Subcutaneous abdominal adipose tissue (tissue), 5 donors: ENCODE measurements around the gene LTBP1.
"Not testable (repeated sequence)": the region's sequence is repeated elsewhere in the genome, so short reads cannot be mapped to it uniquely, and the experiment has no call there.

ENCODE experiments used
- H3K27ac ChIP-seq: one replicate; pipeline ENCODE4 v1.7.0; 2013; ENCODE audit warnings: low read depth, mild to moderate bottlenecking, inconsistent platforms, low read length, moderate library complexity
- H3K27me3 ChIP-seq, 5 donors: one replicate each; pipeline ENCODE4 v1.7.0; 2013; ENCODE audit warnings: low read length in 5 of 5, inconsistent platforms in 1 of 5; ENCODE audit not compliant: control insufficient read depth in 5 of 5, insufficient read depth in 4 of 5
- H3K36me3 ChIP-seq, 5 donors: one replicate each; pipeline ENCODE4 v1.7.0; 2013; ENCODE audit warnings: low read length in 5 of 5; ENCODE audit not compliant: control insufficient read depth in 5 of 5, insufficient read depth in 5 of 5
- H3K4me1 ChIP-seq, 5 donors: one replicate each; pipeline ENCODE4 v1.7.0; 2013; ENCODE audit warnings: low read length in 5 of 5, mild to moderate bottlenecking in 3 of 5, moderate library complexity in 1 of 5; ENCODE audit not compliant: control insufficient read depth in 5 of 5, insufficient read depth in 5 of 5
- H3K4me3 ChIP-seq, 5 donors: one replicate each; pipeline ENCODE4 v1.7.0; 2013; ENCODE audit warnings: low read length in 5 of 5, low read depth in 1 of 5
- H3K9ac ChIP-seq, 5 donors: one replicate each; pipeline ENCODE4 v1.7.0; 2013; ENCODE audit warnings: low read length in 5 of 5, mild to moderate bottlenecking in 4 of 5, moderate library complexity in 3 of 5
- H3K9me3 ChIP-seq, 5 donors: one replicate each; pipeline ENCODE4 v1.7.0; 2013; ENCODE audit warnings: low read length in 5 of 5; ENCODE audit not compliant: control insufficient read depth in 5 of 5
- donor health status: healthy.
- donor health status: healthy.
- donor health status: healthy.
- donor health status: healthy.
- donor health status: healthy.

LTBP1 gene

DNA sequence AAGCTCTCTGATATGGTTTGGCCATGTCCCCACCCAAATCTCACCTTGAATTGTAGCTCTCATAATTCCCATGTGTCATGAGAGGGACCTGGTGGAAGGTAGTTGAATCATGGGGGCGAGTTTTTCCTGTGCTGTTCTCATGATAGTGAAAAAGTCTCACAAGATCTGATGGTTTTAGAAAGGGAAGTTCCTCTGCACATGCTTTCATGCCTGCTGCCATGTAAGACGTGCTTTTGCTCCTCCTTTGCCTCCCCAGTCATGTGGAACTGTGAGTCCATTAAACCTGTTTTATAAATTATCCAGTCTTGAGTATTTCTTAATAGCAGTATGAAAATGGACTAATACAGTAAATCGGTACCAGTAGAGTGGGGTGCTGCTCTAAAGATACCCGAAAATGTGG, 34.9 kb downstream of the LTBP1 start:
- Histone ChIP-seq H3K36me3 (no peaks in the 10 kb centered on the region), H3K9ac (no peak overlapping the region), H3K4me3 (no peak overlapping the region), H3K4me1 (peaks cover 0 to 10% (median 6%) of the 10 kb centered on the region in 5 donors), H3K9me3 (no peaks in the 10 kb centered on the region), H3K27ac (no peak overlapping the region), H3K27me3 (no peaks in the 10 kb centered on the region)

- not testable (repeated sequence) for H3K4me1 ChIP-seq, H3K27me3 ChIP-seq, H3K9me3 ChIP-seq, H3K27ac ChIP-seq, H3K36me3 ChIP-seq, H3K9ac ChIP-seq, H3K4me3 ChIP-seq
These were observed 36.6 kb downstream of the LTBP1 start for GRCh38 chr2:32983193-32983924.

GRCh38 chr2:32986480-32986879, 39.7 kb downstream of the LTBP1 start:
- Histone ChIP-seq H3K27ac (no peak overlapping the region), H3K9me3 (peaks cover 0 to 4% (median 0%) of the 10 kb centered on the region in 5 donors), H3K4me1 (no peaks in the 10 kb centered on the region), H3K9ac (no peak overlapping the region), H3K4me3 (no peak overlapping the region), H3K27me3 (no peaks in the 10 kb centered on the region), H3K36me3 (no peaks in the 10 kb centered on the region)

DNA sequence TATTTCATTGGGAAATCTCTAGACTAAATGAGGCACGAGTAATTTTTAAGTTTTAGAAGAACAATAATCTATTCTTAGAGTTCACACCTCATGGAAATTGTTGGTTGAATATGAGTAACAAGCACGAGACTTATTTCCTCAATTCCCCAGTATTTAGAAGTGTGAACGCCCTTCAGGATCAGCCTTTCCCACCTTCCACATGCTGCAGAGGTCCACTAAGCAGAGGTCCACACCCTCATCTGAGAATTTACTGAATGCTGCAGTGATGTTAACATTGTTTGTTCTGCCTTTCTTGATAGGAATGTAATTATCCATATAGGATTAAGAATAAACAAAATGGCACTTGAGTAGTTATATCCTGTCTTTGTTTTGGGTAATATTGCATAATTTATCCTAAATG, 41.8 kb downstream of the LTBP1 start:
- Histone ChIP-seq H3K27me3 (no peaks in the 10 kb centered on the region), H3K4me1 (peaks cover 0 to under 1% (median 0%) of the 10 kb centered on the region in 5 donors), H3K4me3 (no peak overlapping the region), H3K36me3 (no peaks in the 10 kb centered on the region), H3K9me3 (peaks cover 0 to 4% (median 0%) of the 10 kb centered on the region in 5 donors), H3K27ac (no peak overlapping the region), H3K9ac (no peak overlapping the region)

DNA sequence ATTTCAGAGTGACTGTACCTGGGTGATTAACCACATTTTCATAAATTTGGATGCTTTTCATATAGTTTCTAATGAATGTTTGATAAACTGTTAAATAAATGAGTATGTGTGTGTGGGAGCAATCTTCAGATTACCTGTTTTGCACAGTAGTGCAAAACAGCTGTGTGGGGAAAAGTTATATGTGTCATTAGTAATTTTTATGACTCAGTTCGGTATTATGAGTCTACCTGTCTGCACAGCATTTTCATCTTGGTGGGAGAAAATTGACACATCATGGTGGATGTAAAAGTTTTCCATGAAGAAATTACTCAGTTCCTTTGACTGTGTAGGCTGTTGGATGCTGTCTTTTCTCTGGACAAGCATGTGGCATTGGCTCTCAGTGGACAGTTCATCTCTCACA, 43.8 kb downstream of the LTBP1 start:
- no peak overlapping the region for H3K4me3 ChIP-seq
- H3K27ac ChIP-seq = no peak overlapping the region
- peaks cover 0 to 2% (median 0%) of the 10 kb centered on the region in 5 donors for H3K4me1 ChIP-seq
- H3K36me3 ChIP-seq = no peaks in the 10 kb centered on the region
- no peak overlapping the region for H3K9ac ChIP-seq
- H3K9me3 ChIP-seq = peaks cover 0 to 4% (median 0%) of the 10 kb centered on the region in 5 donors
- no peaks in the 10 kb centered on the region for H3K27me3 ChIP-seq

GRCh38 chr2:32991091-32991845, 44.5 kb downstream of the LTBP1 start:
- Histone ChIP-seq H3K27ac (no peak overlapping the region), H3K27me3 (no peaks in the 10 kb centered on the region), H3K9ac (no peak overlapping the region), H3K4me3 (no peak overlapping the region), H3K36me3 (no peaks in the 10 kb centered on the region), H3K4me1 (peaks cover 0 to 2% (median 0%) of the 10 kb centered on the region in 5 donors), H3K9me3 (peaks cover 0 to 4% (median 0%) of the 10 kb centered on the region in 5 donors)

- no peak overlapping the region for H3K27ac ChIP-seq
- peaks cover 0 to 2% (median 0%) of the 10 kb centered on the region in 5 donors for H3K4me1 ChIP-seq
- peaks cover 0 to 4% (median 0%) of the 10 kb centered on the region in 5 donors for H3K9me3 ChIP-seq
- no peaks in the 10 kb centered on the region for H3K36me3 ChIP-seq
- H3K4me3 ChIP-seq = no peak overlapping the region
- H3K9ac ChIP-seq = no peak overlapping the region
- no peaks in the 10 kb centered on the region for H3K27me3 ChIP-seq
These were observed 46.3 kb downstream of the LTBP1 start for GRCh38 chr2:32993005-32993539.

DNA sequence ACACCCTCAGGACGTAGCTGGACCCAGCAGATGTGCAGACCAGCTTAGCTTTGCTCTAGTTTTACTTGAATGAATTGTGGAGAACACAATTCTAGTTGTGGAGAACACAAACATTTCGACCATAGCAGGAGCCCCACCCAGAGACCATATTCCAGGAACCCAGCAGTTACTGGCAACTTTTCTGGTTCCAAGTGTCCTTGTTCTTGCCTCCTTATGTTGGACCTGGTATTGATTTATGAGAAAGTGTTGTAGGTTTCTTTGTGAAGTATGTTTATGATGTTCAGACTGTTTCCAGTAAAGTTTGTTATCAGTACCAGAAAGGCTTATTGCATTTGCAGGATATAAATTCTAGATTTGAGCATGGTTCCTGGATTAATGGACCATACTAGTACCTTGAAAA, 51.0 kb downstream of the LTBP1 start:
- Histone ChIP-seq H3K9ac (no peak overlapping the region), H3K4me1 (peaks cover 0 to 10% (median 8%) of the 10 kb centered on the region in 5 donors)

DNA sequence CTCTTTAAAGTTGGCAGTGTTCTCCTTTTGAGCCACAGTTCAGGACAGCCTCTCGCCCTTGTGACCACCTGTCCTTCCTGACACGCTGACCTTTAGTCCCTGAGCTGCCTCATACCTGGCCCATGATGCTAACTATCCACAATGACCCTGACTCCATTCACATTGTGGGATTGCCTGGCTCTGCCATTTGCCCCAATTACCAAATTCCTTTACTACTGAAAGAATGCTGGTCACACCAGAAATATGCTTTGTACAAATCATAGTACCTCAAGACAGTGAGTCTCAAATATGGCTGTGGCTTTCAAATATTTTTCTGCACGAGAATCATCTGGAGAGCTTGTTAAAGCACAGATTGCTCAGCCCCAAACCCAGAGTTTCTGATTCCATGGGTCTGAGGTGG, 54.2 kb downstream of the LTBP1 start:
- Histone ChIP-seq H3K9me3 (peaks cover 0 to 4% (median 0%) of the 10 kb centered on the region in 5 donors), H3K36me3 (no peaks in the 10 kb centered on the region), H3K4me1 (peaks cover 0 to 10% (median 7%) of the 10 kb centered on the region in 5 donors), H3K27me3 (no peaks in the 10 kb centered on the region), H3K4me3 (no peak overlapping the region), H3K9ac (no peak overlapping the region), H3K27ac (no peak overlapping the region)

More for the DNA sequence above, 51.0 kb downstream of the LTBP1 start:
- H3K27me3 ChIP-seq = no peaks in the 10 kb centered on the region
- H3K4me3 ChIP-seq = no peak overlapping the region
- H3K27ac ChIP-seq = no peak overlapping the region
- H3K9me3 ChIP-seq = peaks cover 0 to 4% (median 0%) of the 10 kb centered on the region in 5 donors
- no peaks in the 10 kb centered on the region for H3K36me3 ChIP-seq

- no peaks in the 10 kb centered on the region for H3K9me3 ChIP-seq
- H3K4me1 ChIP-seq = peaks cover 0 to 10% (median 7%) of the 10 kb centered on the region in 5 donors
- H3K4me3 ChIP-seq = no peak overlapping the region
- H3K27me3 ChIP-seq = no peaks in the 10 kb centered on the region
- no peak overlapping the region for H3K27ac ChIP-seq
- H3K36me3 ChIP-seq = no peaks in the 10 kb centered on the region
- H3K9ac ChIP-seq = no peak overlapping the region
These were observed 55.1 kb downstream of the LTBP1 start for GRCh38 chr2:33001823-33002222.
